ENCODE results near the gene SORCS3. TPM values are rescaled to one million over a fixed set of nuclear protein-coding genes. Genes with fewer than 3 reads are reported as not detected.

The SORCS3 gene
- total RNA-seq, 1 experiment from 2014 or later, result not detected

DNA sequence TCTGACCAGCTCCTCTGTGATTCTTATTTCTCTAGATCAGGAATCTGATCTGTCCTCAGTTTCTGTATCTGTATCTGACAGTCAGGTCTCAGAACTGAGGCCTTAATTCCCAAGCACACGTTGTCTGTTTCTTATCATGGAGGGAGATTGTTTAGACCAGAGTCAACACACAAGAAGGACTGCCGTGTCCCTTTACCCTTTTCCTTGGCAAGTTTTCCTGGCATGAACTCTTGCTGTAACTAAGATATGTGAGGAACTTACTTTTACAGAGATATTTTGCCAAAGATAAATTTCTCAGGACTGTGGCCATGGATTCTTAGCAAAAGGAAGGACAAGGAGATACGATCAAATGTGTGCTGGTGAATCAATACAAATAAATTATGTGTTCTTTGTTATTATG, 181.0 kb downstream of the SORCS3 start:
- intact Hi-C loops (cut with micrococcal nuclease; ENCODE audit: unreplicated experiment) (no loop called here), in situ Hi-C loops (cut with HindIII; ENCODE audit: low pct_unique_long_range_greater_than_20kb, low sequenced_read_pairs) (no loop called here)
- Histone ChIP-seq H3K4me1 (ENCODE audit: control insufficient read depth, insufficient read depth, low read length) (no peaks in the 10 kb centered on the region), H3K27me3 (ENCODE audit: control insufficient read depth, insufficient read depth, low read length) (no peaks in the 10 kb centered on the region), H3K4me3 (ENCODE audit: low read depth in 2 of 2, low read length in 2 of 2) (no peak overlapping the region), H3K9me3 (ENCODE audit: control insufficient read depth, insufficient read depth, low read depth, low read length) (no peaks in the 10 kb centered on the region), H3K27ac (ENCODE audit: low read length) (no peak overlapping the region), H3K36me3 (ENCODE audit: control insufficient read depth, insufficient read depth, low read length) (no peaks in the 10 kb centered on the region)
- TF ChIP-seq, protein P1, sequence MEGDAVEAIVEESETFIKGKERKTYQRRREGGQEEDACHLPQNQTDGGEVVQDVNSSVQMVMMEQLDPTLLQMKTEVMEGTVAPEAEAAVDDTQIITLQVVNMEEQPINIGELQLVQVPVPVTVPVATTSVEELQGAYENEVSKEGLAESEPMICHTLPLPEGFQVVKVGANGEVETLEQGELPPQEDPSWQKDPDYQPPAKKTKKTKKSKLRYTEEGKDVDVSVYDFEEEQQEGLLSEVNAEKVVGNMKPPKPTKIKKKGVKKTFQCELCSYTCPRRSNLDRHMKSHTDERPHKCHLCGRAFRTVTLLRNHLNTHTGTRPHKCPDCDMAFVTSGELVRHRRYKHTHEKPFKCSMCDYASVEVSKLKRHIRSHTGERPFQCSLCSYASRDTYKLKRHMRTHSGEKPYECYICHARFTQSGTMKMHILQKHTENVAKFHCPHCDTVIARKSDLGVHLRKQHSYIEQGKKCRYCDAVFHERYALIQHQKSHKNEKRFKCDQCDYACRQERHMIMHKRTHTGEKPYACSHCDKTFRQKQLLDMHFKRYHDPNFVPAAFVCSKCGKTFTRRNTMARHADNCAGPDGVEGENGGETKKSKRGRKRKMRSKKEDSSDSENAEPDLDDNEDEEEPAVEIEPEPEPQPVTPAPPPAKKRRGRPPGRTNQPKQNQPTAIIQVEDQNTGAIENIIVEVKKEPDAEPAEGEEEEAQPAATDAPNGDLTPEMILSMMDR (IDR thresholded peaks at IDR 0.05), result no peak
- TF ChIP-seq POLR2AphosphoS5 (IDR thresholded peaks at IDR 0.05; ENCODE audit: low read depth, low read length), result no peak
- TF ChIP-seq, protein P2, sequence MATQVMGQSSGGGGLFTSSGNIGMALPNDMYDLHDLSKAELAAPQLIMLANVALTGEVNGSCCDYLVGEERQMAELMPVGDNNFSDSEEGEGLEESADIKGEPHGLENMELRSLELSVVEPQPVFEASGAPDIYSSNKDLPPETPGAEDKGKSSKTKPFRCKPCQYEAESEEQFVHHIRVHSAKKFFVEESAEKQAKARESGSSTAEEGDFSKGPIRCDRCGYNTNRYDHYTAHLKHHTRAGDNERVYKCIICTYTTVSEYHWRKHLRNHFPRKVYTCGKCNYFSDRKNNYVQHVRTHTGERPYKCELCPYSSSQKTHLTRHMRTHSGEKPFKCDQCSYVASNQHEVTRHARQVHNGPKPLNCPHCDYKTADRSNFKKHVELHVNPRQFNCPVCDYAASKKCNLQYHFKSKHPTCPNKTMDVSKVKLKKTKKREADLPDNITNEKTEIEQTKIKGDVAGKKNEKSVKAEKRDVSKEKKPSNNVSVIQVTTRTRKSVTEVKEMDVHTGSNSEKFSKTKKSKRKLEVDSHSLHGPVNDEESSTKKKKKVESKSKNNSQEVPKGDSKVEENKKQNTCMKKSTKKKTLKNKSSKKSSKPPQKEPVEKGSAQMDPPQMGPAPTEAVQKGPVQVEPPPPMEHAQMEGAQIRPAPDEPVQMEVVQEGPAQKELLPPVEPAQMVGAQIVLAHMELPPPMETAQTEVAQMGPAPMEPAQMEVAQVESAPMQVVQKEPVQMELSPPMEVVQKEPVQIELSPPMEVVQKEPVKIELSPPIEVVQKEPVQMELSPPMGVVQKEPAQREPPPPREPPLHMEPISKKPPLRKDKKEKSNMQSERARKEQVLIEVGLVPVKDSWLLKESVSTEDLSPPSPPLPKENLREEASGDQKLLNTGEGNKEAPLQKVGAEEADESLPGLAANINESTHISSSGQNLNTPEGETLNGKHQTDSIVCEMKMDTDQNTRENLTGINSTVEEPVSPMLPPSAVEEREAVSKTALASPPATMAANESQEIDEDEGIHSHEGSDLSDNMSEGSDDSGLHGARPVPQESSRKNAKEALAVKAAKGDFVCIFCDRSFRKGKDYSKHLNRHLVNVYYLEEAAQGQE (IDR thresholded peaks at IDR 0.05; ENCODE audit: insufficient read depth in 1 of 2, low read depth in 2 of 2, low read length in 1 of 2), result no peak
- TF ChIP-seq TCF7L2 (IDR thresholded peaks at IDR 0.05; ENCODE audit: low read depth, low read length), result no peak
- no peak for TF ChIP-seq SIN3A (IDR thresholded peaks at IDR 0.05; ENCODE audit: borderline replicate concordance, insufficient read depth, low read depth, low read length)
- BruUV-seq (replicated peaks), result no TSS peak
- POLR2A ChIA-PET, result no interaction called here
- CTCF ChIA-PET, result no interaction called here
- no peak for DNase-seq (ENCODE audit: low read depth, low spot score)
- ATAC-seq, result no peak

DNA sequence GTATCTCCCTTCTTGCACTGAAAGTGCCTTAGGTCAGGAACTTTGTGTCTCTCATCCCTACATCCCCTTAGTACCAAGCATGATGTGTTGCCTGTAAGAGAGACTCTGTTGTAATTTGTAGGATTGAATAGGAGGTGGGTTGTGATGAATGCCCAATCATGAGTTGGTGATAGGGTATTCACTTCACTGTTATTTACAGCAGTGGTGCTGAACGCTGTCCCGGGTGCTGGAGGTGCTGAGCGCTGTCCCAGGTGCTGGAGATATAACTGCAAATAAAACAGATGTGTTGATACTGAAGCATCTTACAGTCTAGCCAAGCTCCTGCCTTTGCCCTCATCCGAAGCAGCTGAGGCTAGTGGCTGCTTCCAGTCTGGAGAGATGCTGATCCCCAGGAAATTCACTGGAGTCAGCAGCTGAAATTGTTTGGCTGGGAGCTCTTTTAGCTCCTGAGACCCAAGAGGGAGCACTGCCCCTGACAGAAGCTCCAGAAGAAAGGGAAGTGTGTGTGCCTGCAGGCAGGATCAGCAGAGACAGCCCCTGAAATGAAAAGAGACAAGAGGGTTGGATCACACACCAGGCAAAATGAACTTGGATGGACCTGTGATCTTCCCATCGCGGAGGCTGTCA, 183.4 kb downstream of the SORCS3 start:
- POLR2A ChIA-PET, result no interaction called here
- Histone ChIP-seq H3K4me3 (ENCODE audit: low read depth in 2 of 2, low read length in 2 of 2) (no peak overlapping the region), H3K27me3 (ENCODE audit: control insufficient read depth, insufficient read depth, low read length) (no peaks in the 10 kb centered on the region), H3K27ac (ENCODE audit: low read length) (no peak overlapping the region), H3K4me1 (ENCODE audit: control insufficient read depth, insufficient read depth, low read length) (no peaks in the 10 kb centered on the region), H3K9me3 (ENCODE audit: control insufficient read depth, insufficient read depth, low read depth, low read length) (0 out of 2 replicates have a peak, but pooled peaks cover 3% of the 10 kb centered on the region), H3K36me3 (ENCODE audit: control insufficient read depth, insufficient read depth, low read length) (no peaks in the 10 kb centered on the region)
- in situ Hi-C loops (cut with HindIII; ENCODE audit: low pct_unique_long_range_greater_than_20kb, low sequenced_read_pairs), result no loop called here
- BruUV-seq (replicated peaks), result no TSS peak
- TF ChIP-seq SIN3A (IDR thresholded peaks at IDR 0.05; ENCODE audit: borderline replicate concordance, insufficient read depth, low read depth, low read length), result no peak
- TF ChIP-seq, protein P2 (IDR thresholded peaks at IDR 0.05; ENCODE audit: insufficient read depth in 1 of 2, low read depth in 2 of 2, low read length in 1 of 2), result peak; percentile 94 to 96
- CTCF ChIA-PET, result no interaction called here
- no peak for ATAC-seq
- intact Hi-C loops (cut with micrococcal nuclease; ENCODE audit: unreplicated experiment), result no loop called here
- DNase-seq (ENCODE audit: low read depth, low spot score), result no peak
